ENCODE measurements around the gene RUNX1.

The RUNX1 gene

GRCh38 chr21:34797921-34798535, 251.1 kb downstream of the RUNX1 start:
- no peak for DNase-seq

GRCh38 chr21:34797201-34797525, 251.9 kb downstream of the RUNX1 start:
- DNase-seq: no peak

GRCh38 chr21:34796518-34797200, 252.4 kb downstream of the RUNX1 start:
- DNase-seq: no peak

- no peak for DNase-seq
Measured at GRCh38 chr21:34795548-34796180, 253.4 kb downstream of the RUNX1 start.

GRCh38 chr21:34795175-34795547, 253.9 kb downstream of the RUNX1 start:
- no peak for DNase-seq

GRCh38 chr21:34794686-34795085, 254.4 kb downstream of the RUNX1 start:
- DNase-seq: no peak

- DNase-seq: no peak
Measured at GRCh38 chr21:34793471-34793870, 255.6 kb downstream of the RUNX1 start.

- no peak for DNase-seq
Measured at GRCh38 chr21:34792504-34793089, 256.5 kb downstream of the RUNX1 start.

GRCh38 chr21:34791776-34792503, 257.2 kb downstream of the RUNX1 start:
- no peak for DNase-seq

- no peak for DNase-seq
Measured at GRCh38 chr21:34790834-34791233, 258.3 kb downstream of the RUNX1 start.

GRCh38 chr21:34790341-34790740, 258.8 kb downstream of the RUNX1 start:
- no peak for DNase-seq

- no peak for DNase-seq
Measured at GRCh38 chr21:34788879-34789278, 260.2 kb downstream of the RUNX1 start.

- DNase-seq: no peak
Measured at GRCh38 chr21:34783815-34784214, 265.3 kb downstream of the RUNX1 start.

GRCh38 chr21:34782506-34783360, 266.4 kb downstream of the RUNX1 start:
- no peak for DNase-seq

- no peak for DNase-seq
Measured at GRCh38 chr21:34781526-34781925, 267.6 kb downstream of the RUNX1 start.

- no peak for DNase-seq
Measured at GRCh38 chr21:34779860-34780259, 269.2 kb downstream of the RUNX1 start.

GRCh38 chr21:34775793-34776192, 273.3 kb downstream of the RUNX1 start:
- no peak for DNase-seq

- no peak for DNase-seq
Measured at GRCh38 chr21:34774750-34775149, 274.4 kb downstream of the RUNX1 start.

- no peak for DNase-seq
Measured at GRCh38 chr21:34771512-34772028, 277.5 kb downstream of the RUNX1 start.

- DNase-seq: no peak
Measured at GRCh38 chr21:34770576-34770975, 278.5 kb downstream of the RUNX1 start.

- DNase-seq: no peak
Measured at GRCh38 chr21:34768326-34768725, 280.8 kb downstream of the RUNX1 start.

GRCh38 chr21:34766862-34767261, 282.2 kb downstream of the RUNX1 start:
- no peak for DNase-seq
